Tibial nerve (tissue), 4 donors: ENCODE results near the gene MTHFD1. TPM values are rescaled to one million over a fixed set of nuclear protein-coding genes. Genes with fewer than 3 reads are reported as not detected.

Source experiments
- DNase-seq, 2 donors: peaks; one replicate each; pipeline ENCODE4 v3.0.0-alpha.2; 2019; ENCODE audit warnings: low spot score in 2 of 2
- H3K27ac ChIP-seq, 4 donors: fragments of 200-600 bp; sonication (generic) in 3 of 4; one replicate each; pipeline ENCODE4 v1.5.1; 2017 to 2019; ENCODE audit warnings: mild to moderate bottlenecking in 1 of 4
- H3K27me3 ChIP-seq, 2 donors: fragments of 200-600 bp; sonication (generic) in 1 of 2; one replicate each; pipeline versions ENCODE4 v1.5.1 to v1.6.0; 2017 to 2019
- H3K36me3 ChIP-seq, 3 donors: fragments of 200-600 bp; sonication (generic); one replicate each; pipeline ENCODE4 v1.5.1; 2018 to 2019
- H3K4me1 ChIP-seq, 4 donors: fragments of 200-600 bp; sonication (generic) in 3 of 4; one replicate each; pipeline ENCODE4 v1.5.1; 2017 to 2019
- H3K4me3 ChIP-seq, 4 donors: fragments of 200-600 bp; sonication (generic) in 3 of 4; one replicate each; pipeline ENCODE4 v1.5.1; 2017 to 2019; ENCODE audit warnings: mild to moderate bottlenecking in 1 of 4, moderate library complexity in 1 of 4
- H3K9me3 ChIP-seq, 4 donors: fragments of 200-600 bp; sonication (generic) in 3 of 4; one replicate each; pipeline ENCODE4 v1.5.1; 2017 to 2019
- CTCF ChIP-seq, 5 experiments: fragments of 200-600 bp in 3 of 5; fragments of 450-650 bp in 2 of 5; sonication (generic) in 3 of 5; IDR thresholded peaks; one replicate each; pipeline ENCODE4 v1.5.1; 2016 to 2019; ENCODE audit warnings: antibody characterized with exemption in 5 of 5, mild to moderate bottlenecking in 3 of 5, moderate library complexity in 2 of 5
- EP300 ChIP-seq, 2 donors: sonication (generic); formaldehyde crosslinking; IDR thresholded peaks; one replicate each; pipeline ENCODE4 v1.6.1; 2017; ENCODE audit warnings: antibody characterized with exemption in 2 of 2, mild to moderate bottlenecking in 1 of 2
- POLR2A ChIP-seq, 2 donors: fragments of 450-650 bp; IDR thresholded peaks; one replicate each; pipeline ENCODE4 v1.6.1; 2017; ENCODE audit warnings: antibody characterized with exemption in 2 of 2, mild to moderate bottlenecking in 2 of 2, moderate library complexity in 2 of 2
- WGBS, 2 donors: methylation state at CpG; one replicate each; pipeline ENCODE4 v1.1.5; 2018; 5-methylcytosine and 5-hydroxymethylcytosine counted together
- total RNA-seq, 4 donors: library from RNA; depleted of rRNA; stranded (reverse); fragments of >200 nt; gene quantifications; one replicate each; pipeline ENCODE4 v1.1.0, GENCODE V29; 2016

MTHFD1 gene
- total RNA-seq, 4 donors from 2014 or later, result 52.0 to 59.4 (median 56.7) TPM

- 95 to 98% methylated on average over 2 of the region's 2 CpGs for WGBS, 2 donors
- no peaks in the 10 kb centered on the region for H3K27me3 ChIP-seq
- TF ChIP-seq CTCF (IDR thresholded peaks at IDR 0.05), result no peak
- TF ChIP-seq POLR2A (IDR thresholded peaks at IDR 0.05), result no peak
- TF ChIP-seq EP300 (IDR thresholded peaks at IDR 0.05), result no peak
- H3K4me1 ChIP-seq, result no peaks in the 10 kb centered on the region
- H3K4me3 ChIP-seq, result no peak overlapping the region
- peaks cover 0 to 43% (median 0%) of the 10 kb centered on the region in 3 donors for H3K36me3 ChIP-seq
- H3K9me3 ChIP-seq, result no peaks in the 10 kb centered on the region
- no peak for DNase-seq
- no peak overlapping the region for H3K27ac ChIP-seq
Observed at GRCh38 chr14:64407329-64407728, 19.2 kb downstream of the MTHFD1 start.

DNA sequence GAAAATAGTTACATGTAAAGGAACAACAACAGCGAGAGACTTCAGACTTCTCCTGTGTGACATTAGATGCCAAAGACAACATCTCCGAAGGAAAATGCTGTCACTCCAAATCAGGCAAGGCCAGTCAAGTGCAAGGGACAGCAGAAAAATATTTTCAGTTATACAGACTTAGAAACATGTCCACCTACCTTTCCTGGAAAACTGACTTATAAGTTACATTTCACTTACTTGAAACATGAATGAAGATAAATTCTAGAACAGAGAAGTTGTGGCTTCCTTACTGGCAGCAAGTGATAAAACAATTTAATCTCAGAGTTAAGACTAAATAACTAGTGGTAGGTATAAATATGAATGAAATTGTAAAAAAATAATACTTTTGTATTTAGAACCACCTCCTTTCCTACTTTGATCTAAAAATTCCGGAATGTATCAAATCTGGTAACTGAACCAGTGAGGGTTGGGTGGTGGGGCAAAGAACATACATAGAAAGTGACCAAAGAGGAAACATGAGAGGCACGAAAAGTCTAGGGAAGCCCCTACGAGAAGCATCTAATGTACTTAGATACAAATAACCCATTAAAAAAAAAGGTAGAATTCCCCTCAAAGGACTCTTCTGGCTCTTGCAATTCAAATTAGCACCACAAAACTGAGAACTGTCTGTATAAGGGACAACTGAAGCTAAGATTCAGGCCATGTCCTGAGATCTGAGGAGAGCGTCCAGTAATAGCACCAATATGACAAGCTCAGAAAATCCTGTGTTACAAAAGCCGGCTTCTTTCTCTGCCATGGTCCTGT lies 21.2 kb downstream of the MTHFD1 start:
- WGBS, 2 donors, result 88 to 93% methylated on average over 7 of the region's 7 CpGs
- no peak overlapping the region for H3K4me3 ChIP-seq
- DNase-seq, result no peak
- H3K4me1 ChIP-seq, result no peaks in the 10 kb centered on the region
- TF ChIP-seq POLR2A (IDR thresholded peaks at IDR 0.05) (no peak), EP300 (IDR thresholded peaks at IDR 0.05) (no peak), CTCF (IDR thresholded peaks at IDR 0.05) (no peak)
- no peaks in the 10 kb centered on the region for H3K27me3 ChIP-seq
- H3K36me3 ChIP-seq, result peaks cover 0 to 46% (median 0%) of the 10 kb centered on the region in 3 donors
- H3K27ac ChIP-seq, result no peak overlapping the region
- no peaks in the 10 kb centered on the region for H3K9me3 ChIP-seq

DNA sequence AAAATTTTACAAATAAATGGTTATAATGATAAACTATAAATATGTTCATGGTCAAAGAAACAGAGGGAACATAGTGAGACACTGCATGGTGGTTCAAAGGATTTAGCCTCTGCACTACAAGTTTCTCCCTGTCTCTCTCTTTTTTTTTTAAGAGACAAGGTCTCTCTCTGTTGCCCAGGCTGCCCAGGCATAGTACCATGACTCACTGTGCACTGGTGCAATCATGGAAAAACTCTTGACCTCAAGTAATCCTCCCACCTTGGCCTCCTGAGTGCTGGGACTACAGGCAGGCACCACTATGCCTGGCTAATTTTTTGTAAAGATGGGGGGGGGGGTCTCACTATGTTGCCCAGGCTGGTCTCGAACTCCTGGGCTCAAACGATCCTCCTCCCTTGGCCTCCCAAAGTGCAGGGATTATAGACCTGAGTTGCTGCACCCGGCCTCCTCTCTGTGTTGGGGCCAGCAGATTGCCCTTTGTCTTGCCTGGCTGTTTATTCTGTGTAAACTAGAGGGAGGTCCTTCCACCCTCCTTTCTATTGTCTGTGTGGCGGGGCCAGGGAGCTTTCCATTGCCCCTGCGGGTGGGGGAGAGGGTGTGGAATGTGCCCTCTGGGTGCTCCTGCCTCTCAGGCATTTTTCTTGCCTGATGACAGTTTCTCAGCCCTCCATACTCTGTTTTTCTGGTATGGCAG lies 22.1 kb downstream of the MTHFD1 start:
- 50 to 64% methylated on average over 5 of the region's 5 CpGs for WGBS, 2 donors
- no peak for TF ChIP-seq CTCF (IDR thresholded peaks at IDR 0.05)
- TF ChIP-seq EP300 (IDR thresholded peaks at IDR 0.05), result no peak
- no peak for TF ChIP-seq POLR2A (IDR thresholded peaks at IDR 0.05)
- Histone ChIP-seq H3K9me3 (no peaks in the 10 kb centered on the region), H3K36me3 (peaks cover 0 to 46% (median 0%) of the 10 kb centered on the region in 3 donors), H3K27ac (no peak overlapping the region), H3K4me3 (no peak overlapping the region), H3K4me1 (no peaks in the 10 kb centered on the region), H3K27me3 (no peaks in the 10 kb centered on the region)
- no peak for DNase-seq

GRCh38 chr14:64411001-64411400 lies 22.8 kb downstream of the MTHFD1 start:
- Histone ChIP-seq H3K36me3 (peaks cover 0 to 49% (median 0%) of the 10 kb centered on the region in 3 donors), H3K27me3 (no peaks in the 10 kb centered on the region), H3K4me1 (no peaks in the 10 kb centered on the region), H3K9me3 (no peaks in the 10 kb centered on the region), H3K27ac (no peak overlapping the region), H3K4me3 (no peak overlapping the region)
- TF ChIP-seq CTCF (IDR thresholded peaks at IDR 0.05), result no peak
- TF ChIP-seq EP300 (IDR thresholded peaks at IDR 0.05), result no peak
- no peak for TF ChIP-seq POLR2A (IDR thresholded peaks at IDR 0.05)
- 94 to 96% methylated on average over 4 of the region's 4 CpGs for WGBS, 2 donors
- no peak for DNase-seq

DNA sequence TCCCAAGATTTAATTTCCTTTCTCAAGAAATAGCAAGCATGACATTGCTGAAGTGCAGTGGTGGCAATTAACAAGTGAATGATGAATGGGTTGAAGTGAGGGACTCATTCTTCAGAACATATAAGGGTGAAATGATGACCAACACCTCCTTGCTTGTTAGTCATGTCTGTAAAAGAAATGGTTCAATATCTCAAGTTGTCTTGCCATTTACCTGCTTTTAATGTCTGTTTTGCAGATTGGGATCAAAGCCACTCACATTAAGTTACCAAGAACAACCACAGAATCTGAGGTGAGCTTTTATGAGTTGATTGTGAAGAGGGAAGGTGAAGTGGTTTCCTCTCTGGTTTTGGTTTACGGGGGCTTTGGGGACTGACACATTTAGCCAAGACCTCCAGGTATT lies 24.1 kb downstream of the MTHFD1 start:
- Histone ChIP-seq H3K4me3 (no peak overlapping the region), H3K27me3 (no peaks in the 10 kb centered on the region), H3K27ac (no peak overlapping the region), H3K9me3 (no peaks in the 10 kb centered on the region), H3K36me3 (peaks cover 0 to 61% (median 0%) of the 10 kb centered on the region in 3 donors), H3K4me1 (no peaks in the 10 kb centered on the region)
- 88 to 100% methylated on average over 1 of the region's 1 CpG for WGBS, 2 donors
- DNase-seq, result no peak
- TF ChIP-seq EP300 (IDR thresholded peaks at IDR 0.05) (no peak), POLR2A (IDR thresholded peaks at IDR 0.05) (no peak), CTCF (IDR thresholded peaks at IDR 0.05) (no peak)
